Epithelial cell of esophagus (primary cell): ENCODE measurements around the gene INTS11.
A peak's percentile ranks its signal among the peaks of the same experiment; 100 is the strongest.

Experiments
- DNase-seq: peaks from one replicate; pipeline ENCODE4 v3.0.0; 2010; ENCODE audit warnings: low read depth
- H3K4me3 ChIP-seq: 2 replicates; pipeline ENCODE4 v1.5.1; 2011; ENCODE audit warnings: mild to moderate bottlenecking, low read length, control low read depth
- CTCF ChIP-seq: IDR thresholded peaks from 2 replicates; pipeline ENCODE4 v1.5.1; 2011; ENCODE audit warnings: low read depth, mild to moderate bottlenecking, low read length, control low read depth, inconsistent platforms; ENCODE audit not compliant: insufficient read depth; ENCODE audit errors: missing control alignments

The INTS11 gene

GRCh38 chr1:1278620-1279019 lies 45.8 kb downstream of the INTS11 start:
- H3K4me3 ChIP-seq: no peak overlapping the region
- TF ChIP-seq CTCF: no peak
- DNase-seq: no peak

- no peak for DNase-seq
- H3K4me3 ChIP-seq: no peak overlapping the region
- no peak for TF ChIP-seq CTCF
These were observed 48.6 kb downstream of the INTS11 start for GRCh38 chr1:1275836-1276235.

DNA sequence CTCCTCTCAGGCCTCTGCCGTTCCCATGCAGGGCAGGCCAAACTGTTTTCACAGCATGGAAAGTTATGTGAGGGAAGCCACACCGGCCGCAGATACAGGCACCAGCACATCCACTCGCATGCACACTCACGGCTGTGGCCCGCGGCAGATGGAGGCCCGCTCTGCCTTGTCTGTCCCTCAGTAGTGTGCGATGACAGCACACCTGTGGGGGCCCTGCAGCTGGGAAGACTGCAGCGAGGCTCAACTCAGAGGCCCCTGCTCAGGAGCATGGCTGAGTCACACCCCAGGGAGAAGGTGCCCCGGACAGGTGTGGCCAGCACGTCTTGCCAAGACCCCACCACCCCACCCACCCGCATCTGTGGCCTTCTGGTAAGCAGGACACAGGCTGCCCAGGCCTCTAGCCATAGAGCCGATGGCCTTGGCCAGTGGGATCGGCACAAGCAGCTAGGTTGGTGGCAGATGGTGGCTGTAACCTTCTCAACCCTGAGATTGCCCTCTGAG lies 49.5 kb downstream of the INTS11 start:
- TF ChIP-seq CTCF: no peak
- H3K4me3 ChIP-seq: no peak overlapping the region
- DNase-seq: no peak

DNA sequence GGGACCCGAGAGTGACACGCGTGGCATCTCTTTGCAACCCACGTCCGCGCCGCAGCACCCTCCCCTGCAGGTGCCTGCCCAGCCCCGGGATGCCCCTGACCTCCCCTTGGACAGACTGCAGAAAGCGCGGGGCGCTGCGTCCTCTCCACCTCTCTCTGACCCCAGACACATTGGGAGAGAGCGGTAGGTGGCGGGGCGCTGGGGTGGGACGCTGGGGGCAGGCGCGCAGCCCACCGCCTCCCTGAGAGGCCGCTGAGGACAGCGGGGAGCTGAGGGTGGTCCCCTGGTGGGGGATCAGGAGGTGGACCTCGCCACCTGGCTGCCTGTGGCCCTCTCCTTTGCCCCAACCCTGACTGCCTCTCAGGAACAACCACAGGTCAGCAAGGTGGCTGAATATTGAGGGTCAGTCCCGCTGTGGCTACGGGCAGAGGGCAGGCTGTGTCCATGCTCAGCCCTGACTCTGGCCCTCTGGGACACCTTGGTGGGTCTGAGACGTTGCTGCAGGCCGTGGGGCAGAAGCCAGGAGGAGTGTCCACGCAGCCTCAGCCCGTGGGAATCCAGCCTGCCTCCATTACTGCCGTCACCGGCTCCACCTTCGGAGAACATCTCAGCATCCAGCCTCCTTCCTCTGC lies 50.0 kb downstream of the INTS11 start:
- DNase-seq: no peak
- no peak for TF ChIP-seq CTCF
- peak overlapping the region; percentile 81 for H3K4me3 ChIP-seq

GRCh38 chr1:1273512-1274298 lies 50.8 kb downstream of the INTS11 start, which contains the start of gene UBE2J2:
Gene UBE2J2, minus strand, starts transcription at chr1:1273854. Its CDS starts 5,862 bp downstream, at chr1:1267992.
- peak within 1 kb of the TSS; percentile 81 for H3K4me3 ChIP-seq
- peak; percentile 94 for DNase-seq
- TF ChIP-seq CTCF: no peak

DNA sequence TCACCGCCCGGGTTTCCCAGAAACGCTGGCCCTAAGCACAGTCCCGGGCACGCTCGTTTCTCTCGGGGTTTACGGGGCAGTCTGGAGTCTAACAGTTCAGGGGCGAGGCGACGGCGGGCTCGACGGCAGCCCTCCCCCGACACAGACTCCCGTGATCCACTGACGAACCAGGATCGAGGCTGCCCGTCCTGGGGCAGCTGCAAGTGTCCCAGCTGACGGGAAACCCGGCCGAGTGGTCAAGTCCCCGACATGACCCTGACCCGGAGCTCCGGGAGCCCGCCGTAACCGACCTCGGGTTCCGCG lies 51.3 kb downstream of the INTS11 start:
- TF ChIP-seq CTCF: no peak
- no peak for DNase-seq

More for the DNA sequence above, 51.3 kb downstream of the INTS11 start:
- peak overlapping the region; percentile 81 for H3K4me3 ChIP-seq
